Measurements from ENCODE around the gene PLXNB1.

Gene PLXNB1

DNA sequence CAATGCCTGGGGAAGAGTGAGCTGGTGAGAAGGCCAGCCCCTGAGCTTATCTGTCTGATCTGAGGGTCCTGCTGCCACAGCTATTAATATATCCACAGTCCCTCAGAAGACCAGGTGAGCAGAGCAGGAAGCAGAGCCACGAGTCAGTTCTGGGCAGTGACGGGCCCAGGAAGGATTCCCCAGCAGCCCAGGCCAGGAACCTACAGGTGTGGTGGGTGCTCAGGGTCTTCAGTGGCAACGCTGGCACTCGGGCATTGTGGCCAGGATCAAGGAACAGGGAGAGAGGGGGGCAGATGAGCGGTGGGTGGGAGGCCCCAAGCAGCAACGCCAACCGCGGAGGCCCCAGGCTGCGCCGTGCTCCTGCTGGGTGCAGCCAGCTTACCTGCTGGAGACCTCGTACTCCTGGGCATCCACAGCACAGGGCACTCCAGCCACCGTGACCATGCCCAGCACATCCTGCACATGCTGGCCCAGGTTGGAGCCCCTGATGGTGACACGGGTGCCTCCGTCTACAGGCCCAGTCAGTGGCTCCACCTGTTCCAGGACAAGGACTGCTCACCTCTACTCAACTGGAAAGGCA is 12.3 kb downstream of the PLXNB1 start:
- DNase-seq, result no peak

- DNase-seq, result no peak
Observed at GRCh38 chr3:48416546-48416945, 13.3 kb downstream of the PLXNB1 start.

DNA sequence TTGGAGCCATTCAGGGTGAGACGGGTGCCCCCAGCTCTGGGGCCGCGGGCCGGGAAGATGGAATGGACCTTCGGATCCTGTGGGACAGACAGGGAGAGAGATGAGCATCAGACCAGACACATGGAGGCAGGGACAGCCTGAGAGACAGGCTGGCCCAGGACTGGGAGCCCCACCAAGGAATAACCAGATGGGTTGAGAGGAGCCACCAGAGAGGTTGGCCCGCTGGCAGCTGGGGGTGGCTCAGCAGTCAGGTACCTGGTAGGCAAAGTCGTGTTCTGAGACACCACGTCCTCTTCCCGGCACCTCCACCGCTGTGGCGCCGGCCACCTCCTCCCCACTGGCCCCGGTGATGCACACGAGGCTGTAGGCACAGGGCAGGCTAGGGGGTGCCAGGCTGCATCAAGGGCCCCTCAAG is 13.8 kb downstream of the PLXNB1 start:
- no peak for DNase-seq

- no peak for DNase-seq
Observed at GRCh38 chr3:48415251-48415953, 14.5 kb downstream of the PLXNB1 start.

- DNase-seq, result no peak
Observed at GRCh38 chr3:48414376-48415250, 15.3 kb downstream of the PLXNB1 start.

GRCh38 chr3:48413611-48414010 is 16.3 kb downstream of the PLXNB1 start:
- DNase-seq, result no peak

GRCh38 chr3:48413086-48413485 is 16.8 kb downstream of the PLXNB1 start:
- DNase-seq, result no peak

- no peak for DNase-seq
Observed at GRCh38 chr3:48412375-48413001, 17.4 kb downstream of the PLXNB1 start.

DNA sequence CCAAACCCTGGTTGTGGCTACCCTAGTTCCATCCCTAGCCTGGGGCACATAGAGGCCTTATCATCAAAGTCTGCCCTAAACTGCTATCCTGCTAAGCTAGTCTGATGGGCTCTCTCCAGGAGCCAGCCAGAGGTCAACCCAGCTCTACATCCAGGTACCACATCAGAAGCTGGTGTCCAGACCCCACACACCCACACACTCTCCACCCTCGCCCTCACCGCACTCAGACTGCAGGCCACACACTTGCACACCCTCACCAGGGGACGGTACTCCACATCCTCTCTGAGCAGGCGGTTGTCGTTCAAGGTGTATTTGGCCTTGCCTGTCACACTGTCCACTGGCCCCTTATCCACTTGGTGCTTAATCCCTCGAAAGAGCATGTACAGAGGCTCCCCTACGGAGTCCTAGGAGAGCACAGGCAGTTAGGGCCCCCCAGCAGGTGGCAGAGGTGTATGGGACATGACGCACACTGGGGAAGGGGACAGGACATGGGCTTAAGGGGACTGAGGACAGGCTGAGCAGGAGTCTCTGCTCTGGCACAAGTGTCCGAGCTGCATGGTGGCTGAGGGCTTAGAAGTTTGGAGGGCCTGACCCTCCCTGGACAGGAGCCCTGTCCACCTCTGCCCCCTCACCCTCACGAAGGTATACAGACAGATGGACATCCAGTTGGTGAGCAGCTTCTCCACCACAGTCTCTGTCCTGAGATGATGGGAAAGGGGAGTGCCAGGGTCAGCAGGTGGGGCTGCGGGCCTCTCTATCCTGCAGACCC is 18.1 kb downstream of the PLXNB1 start:
- no peak for DNase-seq

DNA sequence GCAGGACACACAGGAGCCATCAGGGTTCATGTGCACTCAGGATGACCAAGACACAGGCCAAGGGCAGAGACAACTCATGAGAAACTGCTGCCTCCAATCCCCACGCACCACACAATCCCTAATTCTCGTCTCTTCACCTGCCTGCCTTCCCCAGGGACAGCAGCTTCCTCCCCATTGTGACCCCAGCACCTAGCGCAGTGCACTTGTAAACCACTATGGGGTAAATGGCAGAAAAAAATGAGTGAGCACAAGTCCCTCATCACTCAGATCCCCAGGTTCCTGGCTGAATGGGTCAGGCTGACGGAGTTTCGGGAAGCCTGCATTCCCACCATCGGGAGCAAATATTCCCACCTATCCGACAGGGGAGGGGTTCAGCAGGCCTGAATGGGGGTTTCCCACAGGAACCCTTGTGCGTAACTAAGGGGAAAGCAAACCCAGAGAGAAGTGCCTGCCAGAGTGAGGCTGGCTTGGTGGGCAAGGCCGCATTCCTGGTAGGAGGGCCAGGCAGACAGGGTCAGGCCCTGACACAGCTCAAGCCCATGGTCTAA is 18.8 kb downstream of the PLXNB1 start:
- no peak for DNase-seq

DNA sequence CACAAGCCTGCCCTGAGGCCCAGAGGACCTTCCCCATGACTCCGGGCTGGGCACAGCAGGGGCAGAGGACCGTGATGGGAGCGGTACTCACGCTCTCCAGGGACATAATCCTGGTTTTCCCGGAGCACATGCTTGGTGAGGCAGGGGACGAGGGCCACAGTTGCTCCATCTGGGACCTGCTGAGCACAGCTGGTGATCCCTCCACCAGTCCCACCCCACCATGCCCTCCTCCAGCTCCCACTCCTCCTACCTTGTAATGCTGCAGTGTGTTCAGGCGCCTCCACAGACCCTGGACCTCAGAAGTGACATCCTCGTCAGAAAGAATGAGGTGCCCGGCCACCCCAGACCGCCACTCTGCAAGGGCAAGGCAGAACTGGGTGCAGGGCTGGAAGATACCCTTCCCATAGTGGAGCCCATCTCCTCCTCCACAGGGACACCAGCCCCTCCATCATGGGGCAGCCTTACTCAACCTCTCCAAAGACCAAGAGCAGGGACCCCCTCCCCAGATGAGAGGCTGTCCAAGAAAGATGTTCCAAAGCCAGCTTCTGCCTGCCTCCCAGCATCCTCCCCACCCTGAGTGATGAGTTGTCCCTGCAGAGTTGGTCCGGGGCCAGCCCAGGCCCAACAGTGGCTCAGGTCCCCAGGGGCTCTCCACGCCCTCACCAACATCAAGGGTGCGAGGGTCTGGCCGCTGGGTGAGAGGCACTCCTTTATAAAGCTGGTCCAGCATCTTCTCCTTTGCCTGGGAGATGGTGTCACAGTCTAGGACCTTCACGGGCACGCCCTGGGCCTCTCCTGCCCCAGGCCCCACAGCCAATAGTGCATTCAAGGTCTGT is 19.5 kb downstream of the PLXNB1 start:
- DNase-seq, result no peak

DNA sequence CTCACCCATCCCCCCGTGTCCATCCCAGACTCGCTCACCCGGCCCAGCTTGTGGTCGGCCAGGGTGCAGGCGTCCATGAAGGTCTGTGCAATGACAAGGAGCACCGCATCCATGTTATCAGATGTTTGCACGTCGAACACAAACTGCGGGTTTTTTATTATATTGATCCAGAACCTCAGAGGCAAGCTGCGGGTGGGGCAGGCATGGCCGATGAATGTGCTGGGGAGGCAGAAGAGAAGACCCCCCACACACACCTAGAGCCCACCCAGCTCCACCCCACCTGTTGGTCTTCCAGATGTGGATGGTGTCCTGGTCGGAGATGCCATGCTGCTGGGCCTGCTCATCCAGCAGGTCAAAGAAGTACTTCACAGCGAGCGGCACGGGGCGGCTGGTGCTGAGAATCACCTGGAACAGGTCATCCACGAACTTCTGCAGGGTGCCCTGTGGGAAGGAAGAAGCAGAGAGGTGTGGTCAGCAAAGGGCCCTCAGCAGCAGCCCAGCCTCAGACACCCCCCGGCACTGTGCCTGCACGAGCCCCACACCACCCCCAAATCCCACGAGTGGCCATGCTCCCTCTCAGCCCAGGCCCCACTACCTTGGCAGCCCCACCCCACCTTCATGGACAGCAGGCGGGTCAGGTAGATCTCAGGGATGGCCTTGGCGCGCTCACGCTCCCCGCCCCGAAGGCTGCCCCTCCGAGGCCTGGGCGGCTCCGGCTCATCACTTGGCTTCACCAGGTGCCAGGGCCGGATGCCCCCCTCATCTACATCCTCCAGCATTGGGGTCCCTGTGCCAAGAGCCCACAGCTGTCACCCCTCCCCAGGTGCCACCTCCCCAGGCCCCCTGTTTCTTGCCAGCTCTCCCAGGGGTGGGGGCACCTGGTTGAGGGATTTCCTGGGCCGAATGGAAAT is 20.3 kb downstream of the PLXNB1 start:
- DNase-seq, result no peak

GRCh38 chr3:48408823-48409281 is 21.0 kb downstream of the PLXNB1 start:
- DNase-seq, result no peak

GRCh38 chr3:48407542-48408099 is 22.3 kb downstream of the PLXNB1 start:
- no peak for DNase-seq

- no peak for DNase-seq
Observed at GRCh38 chr3:48406443-48407431, 23.1 kb downstream of the PLXNB1 start.

DNA sequence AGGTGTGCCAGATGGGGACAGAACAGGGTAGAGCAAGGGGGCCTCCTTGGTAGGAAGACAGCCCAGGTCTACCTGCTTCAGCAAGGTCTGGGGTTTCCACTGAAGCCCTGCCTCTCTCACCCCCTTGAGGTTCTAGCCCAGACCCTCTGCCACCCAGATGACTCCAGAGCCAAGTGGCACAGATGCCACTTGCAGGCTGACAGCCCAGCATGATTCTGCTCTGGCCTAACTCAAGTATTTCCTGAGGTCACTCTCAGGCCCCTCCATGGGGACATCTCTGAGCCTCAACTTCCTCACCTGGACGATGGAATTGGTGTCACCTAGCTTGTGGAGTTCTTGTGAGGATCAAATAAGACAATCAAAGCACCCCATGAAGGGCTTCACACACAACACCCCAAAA is 23.9 kb downstream of the PLXNB1 start:
- no peak for DNase-seq

DNA sequence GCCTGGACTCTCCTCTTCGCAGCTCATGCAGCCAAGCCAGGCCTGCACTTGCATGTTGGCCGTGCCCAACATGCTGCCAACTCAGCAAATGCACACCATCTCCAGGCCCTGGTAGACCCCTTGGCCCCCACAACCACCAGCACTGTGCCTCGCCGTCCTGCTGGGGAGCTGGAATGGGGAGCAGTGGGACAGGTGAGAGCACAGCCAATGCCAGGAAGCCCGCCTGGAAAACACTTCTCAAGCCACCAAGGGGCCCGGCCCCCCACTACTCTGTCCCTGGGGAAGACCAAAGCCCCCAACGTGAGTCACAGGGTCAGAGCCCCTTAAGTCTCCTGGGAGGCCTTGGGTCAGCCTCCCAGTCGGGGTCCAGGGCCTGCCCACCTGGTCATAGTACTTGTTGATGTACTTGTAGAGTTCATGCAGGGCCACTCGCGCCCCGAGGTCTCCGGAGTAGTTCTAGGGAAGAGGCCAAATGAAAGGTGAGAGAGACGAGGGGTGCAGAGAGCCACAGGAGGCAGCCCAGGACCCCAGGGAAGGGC is 24.5 kb downstream of the PLXNB1 start:
- no peak for DNase-seq
